GM19372 (cell line): ENCODE data around the gene CCDC24.

Experiments used
- ATAC-seq: cut with Tn5 transposase; IDR thresholded peaks from one replicate; pipeline ENCODE4 v1.9.1; 2021; ENCODE audit warnings: mild to moderate bottlenecking, low read depth, moderate library complexity; ENCODE audit not compliant: unreplicated experiment

The CCDC24 gene

GRCh38 chr1:44036409-44037139, 45.2 kb downstream of the CCDC24 start:
- ATAC-seq, result no peak

GRCh38 chr1:44037154-44037553, 45.8 kb downstream of the CCDC24 start:
- ATAC-seq, result no peak

- ATAC-seq, result no peak
Observed at GRCh38 chr1:44038876-44039657, 47.7 kb downstream of the CCDC24 start.

- ATAC-seq, result no peak
Observed at GRCh38 chr1:44040418-44040817, 49.0 kb downstream of the CCDC24 start.

- ATAC-seq, result no peak
Observed at GRCh38 chr1:44040846-44041245, 49.4 kb downstream of the CCDC24 start.

GRCh38 chr1:44043176-44044070, 52.0 kb downstream of the CCDC24 start:
- no peak for ATAC-seq

- ATAC-seq, result no peak
Observed at GRCh38 chr1:44044071-44044801, 52.8 kb downstream of the CCDC24 start.

GRCh38 chr1:44045064-44045463, 53.7 kb downstream of the CCDC24 start:
- no peak for ATAC-seq
